ENCODE results near the gene NCAPG2. TPM values are rescaled to one million over a fixed set of nuclear protein-coding genes. Genes with fewer than 3 reads are reported as not detected.
"Not testable (repeated sequence)": the region's sequence is repeated elsewhere in the genome, so short reads cannot be mapped to it uniquely, and the experiment has no call there.

The NCAPG2 gene
- total RNA-seq, 2 experiments from 2014 or later: 145 to 149 TPM

DNA sequence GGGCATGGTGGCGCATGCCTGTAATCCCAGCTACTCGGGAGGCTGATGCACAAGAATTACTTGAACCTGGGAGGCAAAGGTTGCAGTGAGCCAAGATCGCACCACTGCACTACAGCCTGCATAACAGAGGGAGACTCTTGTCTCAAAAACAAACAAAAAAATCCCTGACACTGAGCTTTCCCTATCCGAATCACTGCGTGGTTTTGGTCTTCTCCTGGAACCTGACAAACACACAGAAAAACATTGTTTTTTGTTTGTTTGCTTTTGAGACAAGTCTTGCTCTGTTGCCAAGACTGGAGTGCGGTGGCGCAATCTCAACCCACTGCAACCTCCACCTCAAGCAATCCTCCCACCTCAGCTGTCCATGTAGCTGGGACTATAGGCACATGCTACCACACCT is 66.6 kb downstream of the NCAPG2 start:
- Mint-ChIP-seq H3K36me3 (ENCODE audit: low read depth) (peaks cover 40% of the 10 kb centered on the region), H3K4me3 (no peak overlapping the region), H3K9me3 (no peaks in the 10 kb centered on the region), H3K27me3 (ENCODE audit: low read depth) (no peaks in the 10 kb centered on the region), H3K4me1 (ENCODE audit: low read depth) (no peaks in the 10 kb centered on the region), H3K27ac (no peak overlapping the region)
- intact Hi-C loops (cut with micrococcal nuclease): no loop called here
- CTCF ChIA-PET: no interaction called here
- no peak for DNase-seq

DNA sequence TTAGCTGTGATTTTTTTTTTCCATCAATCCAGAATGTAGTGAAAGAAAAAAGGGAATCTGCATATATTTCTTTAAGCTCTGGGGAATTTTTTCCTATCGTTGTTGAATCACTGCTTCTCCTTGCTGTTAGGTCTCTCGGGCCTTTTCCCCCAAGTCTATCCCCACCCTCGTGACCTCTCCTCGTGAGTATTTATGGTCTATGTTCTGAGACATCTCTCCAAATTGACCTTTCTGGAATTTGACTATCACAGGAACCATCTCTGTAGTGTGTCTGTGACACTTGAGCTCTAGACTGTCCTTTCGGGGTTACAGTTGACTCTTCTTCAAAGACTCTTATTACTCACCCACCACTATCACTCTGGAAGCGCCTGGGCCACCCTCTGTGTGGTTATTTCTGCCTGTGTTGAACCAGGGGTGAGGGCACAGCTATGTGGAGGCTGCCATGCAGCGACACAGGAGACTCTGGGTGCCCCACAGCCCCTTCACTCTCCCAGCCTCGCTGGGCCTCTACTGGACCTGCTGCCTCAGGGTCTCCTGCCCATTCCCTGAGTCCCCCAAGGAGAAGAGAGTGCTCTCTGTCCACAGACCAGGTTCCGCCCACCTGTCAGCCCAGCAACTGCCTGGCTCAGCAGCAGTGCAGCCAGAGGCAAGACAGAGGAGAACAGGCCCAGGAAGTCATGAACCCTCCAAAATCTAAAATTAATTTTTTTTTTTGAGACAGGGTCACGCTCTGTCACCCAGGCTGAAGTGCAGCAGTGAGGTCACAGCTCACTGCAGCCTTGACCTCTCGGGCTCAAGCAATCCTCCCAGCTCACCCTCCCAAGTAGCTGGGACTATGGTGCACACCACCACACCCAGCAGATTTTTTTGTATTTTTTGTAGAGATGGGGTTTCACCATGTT is 71.3 kb downstream of the NCAPG2 start:
- no peaks in the 10 kb centered on the region for H3K27me3 Mint-ChIP-seq (ENCODE audit: low read depth)
- no peaks in the 10 kb centered on the region for H3K4me1 Mint-ChIP-seq (ENCODE audit: low read depth)
- peaks cover 38% of the 10 kb centered on the region for H3K36me3 Mint-ChIP-seq (ENCODE audit: low read depth)
- CTCF ChIA-PET: no interaction called here
- intact Hi-C loops (cut with micrococcal nuclease): no loop called here
- H3K9me3 Mint-ChIP-seq: no peaks in the 10 kb centered on the region
- H3K27ac Mint-ChIP-seq: no peak overlapping the region
- no peak overlapping the region for H3K4me3 Mint-ChIP-seq
- no peak for DNase-seq

DNA sequence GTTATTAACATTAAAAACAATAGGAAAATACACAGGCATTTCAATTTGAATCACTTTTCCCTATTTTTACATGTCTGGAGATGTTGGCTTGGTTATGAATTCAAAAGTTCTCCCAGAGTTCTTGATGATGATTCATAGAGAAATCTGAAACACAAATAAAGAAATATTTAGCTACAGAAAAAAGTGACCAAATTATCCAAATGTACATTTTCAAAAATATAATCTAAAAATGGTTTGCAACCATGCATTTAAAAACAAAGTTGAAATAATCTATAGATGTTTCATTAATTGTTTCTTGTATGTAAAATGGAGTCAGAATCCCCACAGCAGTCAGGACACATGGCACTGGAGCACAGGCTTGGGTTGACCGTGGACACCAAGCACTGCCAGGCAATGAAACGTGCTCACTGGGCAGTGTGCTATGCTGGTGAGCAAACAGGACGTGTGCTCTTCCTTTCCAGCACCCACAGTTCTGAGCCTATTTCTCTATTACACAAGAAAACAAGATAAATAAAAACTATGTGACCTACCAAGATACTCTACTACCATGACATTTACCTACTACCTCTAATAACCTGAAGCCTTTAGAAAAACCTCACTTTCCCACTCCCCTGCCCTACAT is 72.9 kb downstream of the NCAPG2 start:
- H3K27me3 Mint-ChIP-seq (ENCODE audit: low read depth): no peaks in the 10 kb centered on the region
- no peak overlapping the region for H3K27ac Mint-ChIP-seq
- H3K4me3 Mint-ChIP-seq: no peak overlapping the region
- H3K36me3 Mint-ChIP-seq (ENCODE audit: low read depth): peaks cover 38% of the 10 kb centered on the region
- intact Hi-C loops (cut with micrococcal nuclease): no loop called here
- CTCF ChIA-PET: no interaction called here
- no peak for DNase-seq
- no peaks in the 10 kb centered on the region for H3K4me1 Mint-ChIP-seq (ENCODE audit: low read depth)
- no peaks in the 10 kb centered on the region for H3K9me3 Mint-ChIP-seq

DNA sequence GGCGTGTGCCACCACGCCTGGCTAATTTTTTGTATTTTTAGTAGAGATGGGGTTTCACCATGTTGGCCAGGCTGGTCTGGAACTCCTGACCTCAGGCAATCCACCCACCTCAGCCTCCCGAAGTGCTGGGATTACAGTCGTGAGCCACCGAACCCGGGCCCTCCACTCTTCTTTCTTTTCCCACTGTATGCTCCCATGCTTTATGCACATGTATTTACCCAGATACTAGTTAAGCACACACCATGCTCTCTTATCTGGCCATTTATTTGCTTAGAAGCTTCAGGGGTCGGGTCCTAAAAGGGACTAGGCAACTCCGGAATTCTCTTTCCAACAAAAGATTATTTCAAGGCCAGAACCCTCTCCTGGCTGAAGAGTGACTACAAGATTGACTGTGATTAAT is 78.3 kb downstream of the NCAPG2 start:
- H3K27ac Mint-ChIP-seq; intact Hi-C loops (cut with micrococcal nuclease); H3K4me1 Mint-ChIP-seq (ENCODE audit: low read depth); H3K27me3 Mint-ChIP-seq (ENCODE audit: low read depth); DNase-seq; CTCF ChIA-PET; H3K9me3 Mint-ChIP-seq; H3K4me3 Mint-ChIP-seq: not testable (repeated sequence)
- peaks cover 38% of the 10 kb centered on the region for H3K36me3 Mint-ChIP-seq (ENCODE audit: low read depth)

DNA sequence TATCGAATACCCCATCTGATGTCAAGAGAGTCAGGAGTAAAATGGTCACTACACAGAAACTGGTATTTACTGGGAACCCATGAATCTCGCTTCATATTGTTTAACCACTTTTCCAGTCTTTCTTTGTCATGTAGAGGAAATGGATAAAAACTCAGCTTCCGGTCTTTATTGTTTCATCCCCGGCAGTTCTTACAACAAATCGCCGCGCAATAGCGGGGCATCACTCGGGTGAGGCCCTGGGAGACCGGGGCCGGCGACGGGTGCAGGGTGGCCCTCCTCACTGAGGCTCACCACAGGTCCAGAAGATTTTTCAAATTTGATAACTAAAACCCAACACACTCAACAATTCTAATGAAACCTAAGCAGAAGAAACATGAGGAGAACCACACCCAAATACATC is 81.4 kb downstream of the NCAPG2 start:
- Mint-ChIP-seq H3K27ac (no peak overlapping the region), H3K9me3 (no peaks in the 10 kb centered on the region), H3K27me3 (ENCODE audit: low read depth) (no peaks in the 10 kb centered on the region), H3K4me1 (ENCODE audit: low read depth) (no peaks in the 10 kb centered on the region), H3K36me3 (ENCODE audit: low read depth) (peaks cover 27% of the 10 kb centered on the region), H3K4me3 (no peak overlapping the region)
- CTCF ChIA-PET: no interaction called here
- intact Hi-C loops (cut with micrococcal nuclease): no loop called here
- no peak for DNase-seq

DNA sequence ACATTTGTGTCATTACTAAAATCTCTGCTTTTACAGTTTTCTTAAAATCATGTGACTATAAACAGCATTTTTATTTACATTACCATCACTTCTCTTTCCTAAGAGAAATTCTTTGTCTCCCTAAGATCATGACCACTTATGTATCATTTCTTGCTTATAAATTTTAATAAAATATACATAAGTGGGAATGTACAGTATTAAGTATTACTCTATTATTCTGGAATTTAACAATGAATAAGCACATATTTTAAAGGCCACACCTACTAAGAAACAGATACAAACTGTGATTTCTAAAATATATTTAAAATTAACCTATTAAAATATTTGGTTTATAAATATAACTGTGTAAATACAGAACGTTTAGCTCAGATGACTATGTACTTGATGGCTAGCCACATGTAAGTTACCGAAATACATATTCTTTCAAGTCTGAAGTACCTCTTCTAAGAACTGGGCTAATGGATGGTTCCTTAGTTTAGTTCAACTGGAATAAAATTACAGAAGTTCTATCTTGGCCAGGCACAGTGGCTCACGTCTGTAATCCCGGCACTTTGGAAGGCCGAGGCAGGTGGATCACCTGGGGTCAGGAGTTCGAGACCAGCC is 83.7 kb downstream of the NCAPG2 start:
- CTCF ChIA-PET: interaction anchor here (1.4 kb wide), 1 partner anchor 356 kb away, joined by 4 read pairs; no protein-coding TSS in a partner anchor
- peaks cover 19% of the 10 kb centered on the region for H3K36me3 Mint-ChIP-seq (ENCODE audit: low read depth)
- H3K4me1 Mint-ChIP-seq (ENCODE audit: low read depth): no peaks in the 10 kb centered on the region
- H3K4me3 Mint-ChIP-seq: no peak overlapping the region
- no peaks in the 10 kb centered on the region for H3K9me3 Mint-ChIP-seq
- no peaks in the 10 kb centered on the region for H3K27me3 Mint-ChIP-seq (ENCODE audit: low read depth)
- intact Hi-C loops (cut with micrococcal nuclease): no loop called here
- H3K27ac Mint-ChIP-seq: no peak overlapping the region
- no peak for DNase-seq

DNA sequence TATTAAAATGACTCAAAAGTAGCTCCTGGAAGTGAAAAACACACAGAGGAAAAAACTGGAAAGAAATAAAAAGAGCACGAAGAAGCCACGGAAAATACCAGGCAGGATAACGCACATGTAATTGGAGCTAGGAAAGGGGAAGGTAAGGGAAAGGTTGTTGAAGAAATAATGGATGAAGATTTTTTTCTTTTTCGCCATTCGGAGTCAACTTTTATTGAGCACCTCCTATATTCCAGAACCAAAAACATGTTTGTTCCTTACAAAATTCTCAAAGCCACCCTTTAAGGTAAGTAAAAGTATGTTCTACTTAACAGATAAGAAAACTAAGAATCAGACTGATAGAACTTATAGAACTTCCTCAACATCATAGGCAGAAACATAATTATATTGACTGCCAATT is 84.2 kb downstream of the NCAPG2 start:
- Mint-ChIP-seq H3K4me1 (ENCODE audit: low read depth) (no peaks in the 10 kb centered on the region), H3K9me3 (no peaks in the 10 kb centered on the region), H3K4me3 (no peak overlapping the region), H3K36me3 (ENCODE audit: low read depth) (peaks cover 19% of the 10 kb centered on the region), H3K27ac (no peak overlapping the region), H3K27me3 (ENCODE audit: low read depth) (no peaks in the 10 kb centered on the region)
- DNase-seq: no peak
- intact Hi-C loops (cut with micrococcal nuclease): no loop called here
- CTCF ChIA-PET: interaction anchor here (0.6 to 1.4 kb wide), 3 partner anchors 27 to 357 kb away, joined by 3 to 4 read pairs (median 3); no protein-coding TSS in a partner anchor

DNA sequence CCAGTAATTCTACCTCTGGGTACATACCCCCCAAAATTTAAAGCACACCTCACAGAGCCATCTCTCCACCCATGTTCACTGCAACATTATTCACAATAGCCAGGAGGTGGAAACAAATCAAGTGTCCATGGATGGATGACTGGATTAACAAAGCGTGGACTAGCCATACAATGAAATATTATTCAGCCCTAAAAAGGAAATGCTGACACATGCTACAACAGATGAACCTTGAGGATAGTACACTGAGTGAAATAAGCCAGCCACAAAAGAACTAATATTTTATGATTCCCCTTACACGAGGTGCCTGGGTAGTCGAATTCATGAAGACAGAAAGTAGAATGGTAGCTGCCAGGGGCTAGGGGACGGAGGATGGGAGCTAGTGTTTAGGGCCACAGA is 85.9 kb downstream of the NCAPG2 start:
- Mint-ChIP-seq H3K9me3 (no peaks in the 10 kb centered on the region), H3K27ac (no peak overlapping the region), H3K36me3 (ENCODE audit: low read depth) (peaks cover 15% of the 10 kb centered on the region), H3K4me3 (no peak overlapping the region), H3K4me1 (ENCODE audit: low read depth) (no peaks in the 10 kb centered on the region), H3K27me3 (ENCODE audit: low read depth) (no peaks in the 10 kb centered on the region)
- DNase-seq: no peak
- CTCF ChIA-PET: no interaction called here
- intact Hi-C loops (cut with micrococcal nuclease): no loop called here

DNA sequence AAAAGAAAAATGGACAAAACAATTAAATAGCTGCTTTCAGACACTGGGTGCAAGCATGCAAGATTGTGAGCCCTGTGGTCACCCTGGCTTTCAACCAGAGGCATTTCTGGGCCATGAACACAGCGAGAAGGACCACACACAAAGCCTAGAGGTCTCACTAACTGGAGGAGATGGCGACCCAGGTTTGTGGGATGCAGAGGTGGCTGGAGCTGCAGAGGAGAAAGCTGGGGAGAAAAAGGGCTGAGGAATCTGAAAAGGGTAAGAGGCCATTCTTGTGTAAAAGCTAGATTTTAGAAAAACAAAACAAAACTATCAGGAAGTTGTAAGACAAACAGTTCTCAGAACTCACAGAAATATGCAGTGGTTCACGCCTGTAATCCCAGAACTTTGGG is 86.9 kb downstream of the NCAPG2 start:
- Mint-ChIP-seq H3K36me3 (ENCODE audit: low read depth) (peaks cover 15% of the 10 kb centered on the region), H3K4me3 (no peak overlapping the region), H3K27ac (no peak overlapping the region), H3K27me3 (ENCODE audit: low read depth) (no peaks in the 10 kb centered on the region), H3K9me3 (no peaks in the 10 kb centered on the region), H3K4me1 (ENCODE audit: low read depth) (peaks cover 5% of the 10 kb centered on the region)
- DNase-seq: no peak
- CTCF ChIA-PET: interaction anchor here (0.6 kb wide), 1 partner anchor 8 kb away, joined by 3 read pairs; no protein-coding TSS in a partner anchor
- intact Hi-C loops (cut with micrococcal nuclease): no loop called here

DNA sequence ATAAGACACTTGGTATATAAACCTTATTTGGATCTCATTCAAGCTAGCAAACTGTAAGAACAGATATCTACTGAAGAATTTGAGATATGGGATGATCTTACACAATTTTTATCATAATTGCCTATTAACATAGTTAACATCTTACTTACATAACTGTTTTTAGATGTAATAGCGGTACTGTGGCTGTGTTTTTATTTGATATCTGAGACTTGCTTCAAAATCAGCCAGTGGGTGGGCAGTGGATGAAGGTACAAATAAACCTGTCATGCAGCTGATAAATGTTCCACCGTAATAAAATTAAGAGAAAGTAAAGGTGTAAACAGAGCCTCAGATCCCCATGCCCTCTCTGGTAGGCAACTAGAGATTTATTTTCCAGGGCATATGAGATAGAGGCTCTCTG is 88.6 kb downstream of the NCAPG2 start:
- intact Hi-C loops (cut with micrococcal nuclease): no loop called here
- Mint-ChIP-seq H3K27ac (no peak overlapping the region), H3K36me3 (ENCODE audit: low read depth) (peaks cover 21% of the 10 kb centered on the region), H3K4me3 (no peak overlapping the region), H3K27me3 (ENCODE audit: low read depth) (no peaks in the 10 kb centered on the region), H3K4me1 (ENCODE audit: low read depth) (peaks cover 15% of the 10 kb centered on the region), H3K9me3 (no peaks in the 10 kb centered on the region)
- no peak for DNase-seq
- CTCF ChIA-PET: no interaction called here

DNA sequence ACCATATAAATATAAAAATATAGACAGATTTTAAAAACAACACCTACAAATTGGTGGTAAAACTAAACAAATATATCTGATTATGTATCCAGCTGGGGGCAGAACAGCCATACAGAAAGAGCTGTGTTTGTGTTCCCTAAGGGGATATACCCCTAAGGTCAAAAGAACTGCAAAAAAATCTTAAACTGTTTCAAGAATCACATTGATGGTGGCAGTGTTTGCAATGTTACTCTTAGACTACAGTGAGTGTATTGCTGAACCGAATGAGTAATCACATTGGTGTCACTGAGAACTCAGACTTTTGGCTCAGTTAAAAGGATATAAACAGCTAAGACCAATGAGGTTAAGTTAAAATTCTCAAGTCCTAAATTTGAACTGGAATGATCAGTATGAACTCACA is 89.9 kb downstream of the NCAPG2 start:
- CTCF ChIA-PET: no interaction called here
- intact Hi-C loops (cut with micrococcal nuclease): no loop called here

DNA sequence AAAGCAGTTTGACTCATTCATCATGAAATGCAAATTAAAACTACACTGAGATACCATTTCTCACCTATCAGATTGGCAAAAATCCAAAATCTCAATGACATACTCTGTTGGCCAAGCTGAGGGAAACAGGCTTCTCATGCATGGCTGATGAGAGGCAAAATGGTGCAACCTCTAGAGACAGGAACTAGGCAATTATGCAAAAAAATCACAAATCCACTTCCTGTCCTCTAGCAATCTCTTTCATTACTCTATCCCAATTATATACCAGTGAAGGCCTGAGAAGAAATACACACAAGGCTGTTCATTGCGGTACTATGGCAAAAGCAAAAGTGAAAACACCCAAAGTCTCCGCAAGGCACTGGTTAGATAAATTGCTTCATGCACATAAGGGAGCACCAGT is 91.1 kb downstream of the NCAPG2 start:
- H3K27me3 Mint-ChIP-seq (ENCODE audit: low read depth): no peaks in the 10 kb centered on the region
- CTCF ChIA-PET: interaction anchor here (0.6 to 0.7 kb wide), 3 partner anchors 87 to 1737 kb away, joined by 3 read pairs; no protein-coding TSS in a partner anchor
- no peak overlapping the region for H3K27ac Mint-ChIP-seq
- intact Hi-C loops (cut with micrococcal nuclease): no loop called here
- no peak for DNase-seq
- H3K4me1 Mint-ChIP-seq (ENCODE audit: low read depth): peaks cover 15% of the 10 kb centered on the region
- no peaks in the 10 kb centered on the region for H3K9me3 Mint-ChIP-seq
- peaks cover 21% of the 10 kb centered on the region for H3K36me3 Mint-ChIP-seq (ENCODE audit: low read depth)
- no peak overlapping the region for H3K4me3 Mint-ChIP-seq

More for the DNA sequence above, 89.9 kb downstream of the NCAPG2 start:
- Mint-ChIP-seq H3K27me3 (ENCODE audit: low read depth) (no peaks in the 10 kb centered on the region), H3K4me3 (no peak overlapping the region), H3K36me3 (ENCODE audit: low read depth) (peaks cover 24% of the 10 kb centered on the region), H3K4me1 (ENCODE audit: low read depth) (peaks cover 15% of the 10 kb centered on the region), H3K27ac (no peak overlapping the region), H3K9me3 (no peaks in the 10 kb centered on the region)
- DNase-seq: no peak

All from activated naive CD4-positive, alpha-beta T cell treated with anti-CD3 and anti-CD28 coated beads for 36 hours (primary cell).